GM19452 (cell line): Measurements from ENCODE around the gene COL12A1.

Experiments
- ATAC-seq: cut with Tn5 transposase; IDR thresholded peaks from one replicate; pipeline ENCODE4 v1.9.1; 2021; ENCODE audit not compliant: unreplicated experiment

COL12A1 gene

GRCh38 chr6:75180864-75181263, 25.0 kb downstream of the COL12A1 start:
- no peak for ATAC-seq

GRCh38 chr6:75178757-75179156, 27.1 kb downstream of the COL12A1 start:
- no peak for ATAC-seq

- ATAC-seq, result no peak
Observed at GRCh38 chr6:75176076-75176582, 29.7 kb downstream of the COL12A1 start.

- ATAC-seq, result no peak
Observed at GRCh38 chr6:75171986-75172385, 33.9 kb downstream of the COL12A1 start.

GRCh38 chr6:75171567-75171966, 34.3 kb downstream of the COL12A1 start:
- ATAC-seq, result no peak

- no peak for ATAC-seq
Observed at GRCh38 chr6:75170691-75171560, 34.9 kb downstream of the COL12A1 start.

GRCh38 chr6:75169689-75170586, 35.9 kb downstream of the COL12A1 start:
- no peak for ATAC-seq

GRCh38 chr6:75167851-75168250, 38.0 kb downstream of the COL12A1 start:
- no peak for ATAC-seq

- ATAC-seq, result no peak
Observed at GRCh38 chr6:75167325-75167724, 38.5 kb downstream of the COL12A1 start.

- ATAC-seq, result no peak
Observed at GRCh38 chr6:75166773-75167172, 39.1 kb downstream of the COL12A1 start.

GRCh38 chr6:75166236-75166635, 39.6 kb downstream of the COL12A1 start:
- ATAC-seq, result no peak

GRCh38 chr6:75158176-75158575, 47.7 kb downstream of the COL12A1 start:
- ATAC-seq, result no peak

- no peak for ATAC-seq
Observed at GRCh38 chr6:75157336-75157735, 48.5 kb downstream of the COL12A1 start.

- no peak for ATAC-seq
Observed at GRCh38 chr6:75156186-75156878, 49.5 kb downstream of the COL12A1 start.

GRCh38 chr6:75155631-75156030, 50.2 kb downstream of the COL12A1 start:
- no peak for ATAC-seq

GRCh38 chr6:75154973-75155372, 50.9 kb downstream of the COL12A1 start:
- no peak for ATAC-seq

- ATAC-seq, result no peak
Observed at GRCh38 chr6:75150685-75151412, 55.0 kb downstream of the COL12A1 start.

GRCh38 chr6:75149696-75150095, 56.2 kb downstream of the COL12A1 start:
- no peak for ATAC-seq

- ATAC-seq, result no peak
Observed at GRCh38 chr6:75149240-75149639, 56.6 kb downstream of the COL12A1 start.

GRCh38 chr6:75147512-75147911, 58.3 kb downstream of the COL12A1 start:
- ATAC-seq, result peak; percentile 91
